Peyer's patch (tissue), 4 donors: ENCODE measurements around the gene NPEPL1.

Experiments
- POLR2A ChIP-seq, 2 donors: fragments of 450-650 bp; IDR thresholded peaks; one replicate each; pipeline ENCODE4 v1.5.1; 2017; ENCODE audit warnings: antibody characterized with exemption in 2 of 2, mild to moderate bottlenecking in 2 of 2, moderate library complexity in 2 of 2
- TF ChIP-seq, protein P1 (sequence below), 6 experiments: fragments of 450-650 bp in 4 of 6; fragments of 200-600 bp in 2 of 6; sonication (generic) in 1 of 6; IDR thresholded peaks; one replicate each; pipeline ENCODE4 v1.5.1; 2017 to 2019; ENCODE audit warnings: antibody characterized with exemption in 6 of 6, mild to moderate bottlenecking in 3 of 6, moderate library complexity in 1 of 6

DNA sequence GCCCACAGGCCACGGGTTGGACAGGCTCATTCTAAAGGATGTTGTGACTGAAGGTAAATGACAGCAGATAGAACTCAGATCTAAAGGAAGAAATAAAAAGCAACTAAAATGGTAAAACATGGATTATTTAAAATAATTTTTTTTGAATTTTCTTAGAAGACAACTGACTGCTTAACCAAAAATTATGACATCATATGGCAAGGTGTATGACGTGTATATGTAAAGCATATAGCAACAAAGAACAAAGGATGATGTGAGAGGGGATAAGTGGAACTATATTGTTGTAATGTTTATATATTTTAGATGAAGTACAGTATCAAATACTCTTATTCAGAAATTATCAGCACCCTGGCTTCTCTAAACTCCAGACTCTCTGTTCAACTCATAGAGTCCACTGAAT lies 38.6 kb downstream of the NPEPL1 start:
- TF ChIP-seq POLR2A (IDR thresholded peaks at IDR 0.05), result no peak
- TF ChIP-seq, protein P1, sequence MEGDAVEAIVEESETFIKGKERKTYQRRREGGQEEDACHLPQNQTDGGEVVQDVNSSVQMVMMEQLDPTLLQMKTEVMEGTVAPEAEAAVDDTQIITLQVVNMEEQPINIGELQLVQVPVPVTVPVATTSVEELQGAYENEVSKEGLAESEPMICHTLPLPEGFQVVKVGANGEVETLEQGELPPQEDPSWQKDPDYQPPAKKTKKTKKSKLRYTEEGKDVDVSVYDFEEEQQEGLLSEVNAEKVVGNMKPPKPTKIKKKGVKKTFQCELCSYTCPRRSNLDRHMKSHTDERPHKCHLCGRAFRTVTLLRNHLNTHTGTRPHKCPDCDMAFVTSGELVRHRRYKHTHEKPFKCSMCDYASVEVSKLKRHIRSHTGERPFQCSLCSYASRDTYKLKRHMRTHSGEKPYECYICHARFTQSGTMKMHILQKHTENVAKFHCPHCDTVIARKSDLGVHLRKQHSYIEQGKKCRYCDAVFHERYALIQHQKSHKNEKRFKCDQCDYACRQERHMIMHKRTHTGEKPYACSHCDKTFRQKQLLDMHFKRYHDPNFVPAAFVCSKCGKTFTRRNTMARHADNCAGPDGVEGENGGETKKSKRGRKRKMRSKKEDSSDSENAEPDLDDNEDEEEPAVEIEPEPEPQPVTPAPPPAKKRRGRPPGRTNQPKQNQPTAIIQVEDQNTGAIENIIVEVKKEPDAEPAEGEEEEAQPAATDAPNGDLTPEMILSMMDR (IDR thresholded peaks at IDR 0.05), result no peak
